Prostate gland (tissue), 2 donors: ENCODE data around the gene DYTN. TPM values are rescaled to one million over a fixed set of nuclear protein-coding genes. Genes with fewer than 3 reads are reported as not detected.

Experiments
- DNase-seq: peaks from one replicate; pipeline ENCODE4 v3.0.0-alpha.2; 2019; ENCODE audit warnings: low spot score
- H3K27ac ChIP-seq, 2 donors: fragments of 200-600 bp; sonication (generic); 2 replicates each; pipeline ENCODE4 v1.5.1; 2017 to 2019
- H3K27me3 ChIP-seq: fragments of 200-600 bp; sonication (generic); replicated peaks from 2 replicates; pipeline ENCODE4 v1.5.1; 2019; ENCODE audit not compliant: insufficient read depth
- H3K36me3 ChIP-seq, 2 donors: fragments of 200-600 bp; sonication (generic); 1 replicate in 1 of 2; 2 replicates in 1 of 2; pipeline versions ENCODE4 v1.5.1 to v1.8.1; 2017 to 2019
- H3K4me1 ChIP-seq: fragments of 200-600 bp; sonication (generic); replicated peaks from 2 replicates; pipeline ENCODE4 v1.5.1; 2019
- H3K4me3 ChIP-seq, 2 donors: fragments of 200-600 bp; sonication (generic); 2 replicates each; pipeline ENCODE4 v1.5.1; 2017 to 2019
- H3K9me3 ChIP-seq: fragments of 200-600 bp; sonication (generic); 2 replicates; pipeline ENCODE4 v1.5.1; 2017
- POLR2A ChIP-seq: fragments of 450-650 bp; IDR thresholded peaks from one replicate; pipeline ENCODE4 v1.6.1; 2016; ENCODE audit warnings: antibody characterized with exemption, mild to moderate bottlenecking
- POLR2AphosphoS5 ChIP-seq: sonication (generic); formaldehyde crosslinking; IDR thresholded peaks from one replicate; pipeline ENCODE4 v1.6.1; 2017; ENCODE audit warnings: antibody characterized with exemption
- WGBS: methylation state at CpG from one replicate; pipeline ENCODE4 v1.1.5; 2018; 5-methylcytosine and 5-hydroxymethylcytosine counted together
- intact Hi-C: fragments of 100-400 bp; cut with DNase I; formaldehyde crosslinking; loops from one replicate; pipeline ENCODE4 v1.14.2; 2022
- total RNA-seq, 2 donors: library from RNA; depleted of rRNA; stranded (reverse); fragments of >200 nt; gene quantifications; one replicate each; pipeline ENCODE4 v1.1.0, GENCODE V29; 2016
- TF ChIP-seq, protein P1 (sequence below), 4 experiments: fragments of 200-600 bp in 2 of 4; fragments of 450-650 bp in 2 of 4; sonication (generic) in 2 of 4; IDR thresholded peaks; 1 replicate in 3 of 4; 2 replicates in 1 of 4; pipeline ENCODE4 v1.5.1; 2016 to 2019; ENCODE audit warnings: antibody characterized with exemption in 4 of 4, mild to moderate bottlenecking in 2 of 4, moderate library complexity in 2 of 4

DYTN gene
- total RNA-seq, 2 donors from 2014 or later = not detected

DNA sequence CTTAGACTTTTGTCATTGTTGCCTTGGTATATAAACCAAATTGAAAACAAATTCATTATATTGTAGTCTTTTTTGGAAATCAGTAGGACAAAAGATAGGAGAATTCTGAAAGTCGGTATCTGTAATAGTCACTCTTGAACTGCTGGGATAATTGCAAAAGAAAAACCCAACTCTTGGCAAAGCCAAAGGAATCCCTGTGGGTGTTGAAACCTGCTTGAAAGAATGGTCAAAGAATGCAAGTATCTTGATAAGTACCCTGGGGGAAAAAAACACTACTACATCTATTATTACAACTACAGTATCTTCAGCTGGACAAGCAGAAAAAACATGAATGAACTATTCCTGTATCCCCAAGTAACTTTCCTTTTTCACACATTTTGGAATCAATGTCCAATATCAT is 83.2 kb downstream of the DYTN start:
- no peak overlapping the region for H3K4me3 ChIP-seq
- no peaks in the 10 kb centered on the region for H3K4me1 ChIP-seq
- intact Hi-C loops = no loop called here
- DNase-seq = no peak
- no peaks in the 10 kb centered on the region for H3K27me3 ChIP-seq
- WGBS = 69% methylated on average over 1 of the region's 1 CpG
- H3K36me3 ChIP-seq = no peaks in the 10 kb centered on the region
- TF ChIP-seq POLR2AphosphoS5 = no peak
- TF ChIP-seq POLR2A = no peak
- TF ChIP-seq, protein P1, sequence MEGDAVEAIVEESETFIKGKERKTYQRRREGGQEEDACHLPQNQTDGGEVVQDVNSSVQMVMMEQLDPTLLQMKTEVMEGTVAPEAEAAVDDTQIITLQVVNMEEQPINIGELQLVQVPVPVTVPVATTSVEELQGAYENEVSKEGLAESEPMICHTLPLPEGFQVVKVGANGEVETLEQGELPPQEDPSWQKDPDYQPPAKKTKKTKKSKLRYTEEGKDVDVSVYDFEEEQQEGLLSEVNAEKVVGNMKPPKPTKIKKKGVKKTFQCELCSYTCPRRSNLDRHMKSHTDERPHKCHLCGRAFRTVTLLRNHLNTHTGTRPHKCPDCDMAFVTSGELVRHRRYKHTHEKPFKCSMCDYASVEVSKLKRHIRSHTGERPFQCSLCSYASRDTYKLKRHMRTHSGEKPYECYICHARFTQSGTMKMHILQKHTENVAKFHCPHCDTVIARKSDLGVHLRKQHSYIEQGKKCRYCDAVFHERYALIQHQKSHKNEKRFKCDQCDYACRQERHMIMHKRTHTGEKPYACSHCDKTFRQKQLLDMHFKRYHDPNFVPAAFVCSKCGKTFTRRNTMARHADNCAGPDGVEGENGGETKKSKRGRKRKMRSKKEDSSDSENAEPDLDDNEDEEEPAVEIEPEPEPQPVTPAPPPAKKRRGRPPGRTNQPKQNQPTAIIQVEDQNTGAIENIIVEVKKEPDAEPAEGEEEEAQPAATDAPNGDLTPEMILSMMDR (IDR thresholded peaks at IDR 0.05) = no peak
- H3K27ac ChIP-seq = no peak overlapping the region
- no peaks in the 10 kb centered on the region for H3K9me3 ChIP-seq

DNA sequence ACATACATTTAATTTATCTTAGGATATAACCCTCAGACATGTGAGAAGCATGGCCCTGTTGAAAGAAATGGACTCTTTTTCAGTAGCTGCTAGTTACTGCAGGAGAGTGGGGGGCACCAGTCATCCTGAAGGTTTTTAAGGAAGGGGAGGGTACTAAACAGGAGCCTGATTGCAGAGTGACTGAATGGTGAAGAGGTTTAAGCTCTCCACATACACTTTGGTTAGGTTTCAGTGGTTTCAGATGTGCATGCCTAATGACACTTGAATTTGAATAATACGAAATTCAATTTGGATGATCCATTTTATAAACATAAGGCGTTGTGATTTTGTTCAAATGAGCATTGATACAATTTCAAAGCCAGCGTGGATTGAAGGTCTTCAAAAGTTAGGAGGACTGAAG is 86.9 kb downstream of the DYTN start:
- DNase-seq = no peak
- Histone ChIP-seq H3K27me3 (no peaks in the 10 kb centered on the region), H3K27ac (no peak overlapping the region), H3K36me3 (no peaks in the 10 kb centered on the region), H3K9me3 (no peaks in the 10 kb centered on the region), H3K4me1 (no peaks in the 10 kb centered on the region), H3K4me3 (no peak overlapping the region)
- TF ChIP-seq POLR2AphosphoS5 (no peak), POLR2A (no peak)
- TF ChIP-seq, protein P1 (IDR thresholded peaks at IDR 0.05) = no peak
- intact Hi-C loops = no loop called here
- WGBS = 53% methylated on average over 3 of the region's 3 CpGs

GRCh38 chr2:206627632-206628031 is 90.6 kb downstream of the DYTN start:
- Histone ChIP-seq H3K27me3 (no peaks in the 10 kb centered on the region), H3K4me1 (no peaks in the 10 kb centered on the region), H3K27ac (no peak overlapping the region), H3K9me3 (no peaks in the 10 kb centered on the region), H3K4me3 (no peak overlapping the region), H3K36me3 (no peaks in the 10 kb centered on the region)
- intact Hi-C loops = no loop called here
- TF ChIP-seq, protein P1 (IDR thresholded peaks at IDR 0.05) = no peak
- TF ChIP-seq POLR2AphosphoS5 (no peak), POLR2A (no peak)
- no peak for DNase-seq

- Histone ChIP-seq H3K27ac (no peak overlapping the region), H3K36me3 (no peaks in the 10 kb centered on the region), H3K27me3 (no peaks in the 10 kb centered on the region), H3K9me3 (no peaks in the 10 kb centered on the region), H3K4me1 (no peaks in the 10 kb centered on the region), H3K4me3 (no peak overlapping the region)
- WGBS = 61% methylated on average over 2 of the region's 2 CpGs
- TF ChIP-seq, protein P1 (IDR thresholded peaks at IDR 0.05) = no peak
- TF ChIP-seq POLR2A (no peak), POLR2AphosphoS5 (no peak)
- intact Hi-C loops = no loop called here
- DNase-seq = no peak
Measured at GRCh38 chr2:206626108-206626507, 92.1 kb downstream of the DYTN start.

DNA sequence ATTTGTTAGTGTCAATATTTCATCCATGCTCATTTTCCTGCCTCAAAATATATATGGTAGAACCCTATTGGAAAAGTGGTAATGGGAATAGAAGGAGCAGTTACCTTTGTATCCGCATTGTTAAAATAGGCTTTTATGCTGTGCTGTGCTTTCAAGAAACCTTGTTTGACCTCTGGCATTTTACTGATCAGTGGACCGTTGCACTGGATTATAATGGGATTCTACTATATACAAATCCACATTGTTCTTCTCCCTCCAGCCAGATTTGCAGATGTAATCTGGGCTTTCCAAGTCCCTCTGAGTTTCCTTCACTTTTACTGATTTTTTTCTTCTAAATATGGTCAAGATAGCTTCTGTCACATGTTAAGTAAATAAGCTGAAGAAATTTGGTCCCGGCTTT is 99.2 kb downstream of the DYTN start:
- H3K4me3 ChIP-seq = no peak overlapping the region
- intact Hi-C loops = no loop called here
- H3K9me3 ChIP-seq = no peaks in the 10 kb centered on the region
- no peak overlapping the region for H3K27ac ChIP-seq
- no peak for DNase-seq
- WGBS = 79% methylated on average over 3 of the region's 3 CpGs
- no peaks in the 10 kb centered on the region for H3K36me3 ChIP-seq
- no peaks in the 10 kb centered on the region for H3K4me1 ChIP-seq
- TF ChIP-seq POLR2AphosphoS5 = no peak
- no peak for TF ChIP-seq POLR2A
- TF ChIP-seq, protein P1 (IDR thresholded peaks at IDR 0.05) = no peak
- H3K27me3 ChIP-seq = no peaks in the 10 kb centered on the region
